WTC11 (cell line): Measurements from ENCODE around the gene RPP30.
"Not testable (repeated sequence)": the region's sequence is repeated elsewhere in the genome, so short reads cannot be mapped to it uniquely, and the experiment has no call there.

Experiments used
- EMX1 ChIP-seq: fragments of 250-450 bp; sonication (Bioruptor Pico); IDR thresholded peaks from 2 replicates; pipeline ENCODE4 v1.8.0; 2021; ENCODE audit warnings: mild to moderate bottlenecking
- TEAD4 ChIP-seq: sonication (generic); formaldehyde crosslinking; IDR thresholded peaks from 2 replicates; pipeline ENCODE4 v1.8.0; 2022; ENCODE audit warnings: mild to moderate bottlenecking, missing genetic modification reagents
- ZBTB21 ChIP-seq: sonication (generic); formaldehyde crosslinking; IDR thresholded peaks from 2 replicates; pipeline ENCODE4 v1.8.1; 2023; ENCODE audit warnings: mild to moderate bottlenecking, missing genetic modification reagents, borderline replicate concordance
- ZNF416 ChIP-seq: fragments of 250-450 bp; sonication (Bioruptor Pico); IDR thresholded peaks from 2 replicates; pipeline ENCODE4 v1.9.0; 2021; ENCODE audit warnings: mild to moderate bottlenecking, inconsistent platforms
- TF ChIP-seq, protein P1 (sequence below): fragments of 200-600 bp; IDR thresholded peaks from 2 replicates; pipeline ENCODE4 v1.8.0; 2022; ENCODE audit warnings: antibody characterized with exemption
- TF ChIP-seq, protein P2 (sequence below): sonication (generic); formaldehyde crosslinking; IDR thresholded peaks from 2 replicates; pipeline ENCODE4 v1.8.1; 2023; ENCODE audit warnings: mild to moderate bottlenecking, missing genetic modification reagents, moderate library complexity
- TF ChIP-seq, protein P3 (sequence below): sonication (generic); formaldehyde crosslinking; IDR thresholded peaks from 2 replicates; pipeline ENCODE4 v1.8.1; 2023; ENCODE audit warnings: mild to moderate bottlenecking, moderate library complexity, missing genetic modification reagents
- TF ChIP-seq, protein P4 (sequence below): sonication (generic); formaldehyde crosslinking; IDR thresholded peaks from 2 replicates; pipeline ENCODE4 v1.8.1; 2022; ENCODE audit warnings: mild to moderate bottlenecking, missing genetic modification reagents, moderate library complexity, borderline replicate concordance

DNA sequence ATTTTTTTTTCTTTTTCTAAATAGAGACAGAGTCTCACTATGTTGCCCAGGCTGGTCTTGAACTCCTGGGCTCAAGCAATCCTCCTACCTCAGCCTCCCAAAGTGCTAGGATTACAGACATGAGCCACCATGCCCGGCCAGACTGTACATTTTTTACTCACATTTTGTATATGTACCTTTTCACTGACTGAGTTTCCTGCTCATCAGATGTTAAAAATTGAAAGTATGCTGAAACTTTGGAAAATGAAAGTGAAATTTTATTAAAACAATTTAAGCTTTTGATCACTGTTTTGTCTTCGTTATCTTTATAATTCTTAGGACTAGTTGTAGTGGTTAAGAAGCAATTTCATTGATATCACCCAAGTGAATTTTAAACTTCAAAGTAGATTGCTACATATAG lies 25.1 kb downstream of the RPP30 start:
- TF ChIP-seq, protein P1, sequence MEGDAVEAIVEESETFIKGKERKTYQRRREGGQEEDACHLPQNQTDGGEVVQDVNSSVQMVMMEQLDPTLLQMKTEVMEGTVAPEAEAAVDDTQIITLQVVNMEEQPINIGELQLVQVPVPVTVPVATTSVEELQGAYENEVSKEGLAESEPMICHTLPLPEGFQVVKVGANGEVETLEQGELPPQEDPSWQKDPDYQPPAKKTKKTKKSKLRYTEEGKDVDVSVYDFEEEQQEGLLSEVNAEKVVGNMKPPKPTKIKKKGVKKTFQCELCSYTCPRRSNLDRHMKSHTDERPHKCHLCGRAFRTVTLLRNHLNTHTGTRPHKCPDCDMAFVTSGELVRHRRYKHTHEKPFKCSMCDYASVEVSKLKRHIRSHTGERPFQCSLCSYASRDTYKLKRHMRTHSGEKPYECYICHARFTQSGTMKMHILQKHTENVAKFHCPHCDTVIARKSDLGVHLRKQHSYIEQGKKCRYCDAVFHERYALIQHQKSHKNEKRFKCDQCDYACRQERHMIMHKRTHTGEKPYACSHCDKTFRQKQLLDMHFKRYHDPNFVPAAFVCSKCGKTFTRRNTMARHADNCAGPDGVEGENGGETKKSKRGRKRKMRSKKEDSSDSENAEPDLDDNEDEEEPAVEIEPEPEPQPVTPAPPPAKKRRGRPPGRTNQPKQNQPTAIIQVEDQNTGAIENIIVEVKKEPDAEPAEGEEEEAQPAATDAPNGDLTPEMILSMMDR = not testable (repeated sequence)
- TF ChIP-seq, protein P2, sequence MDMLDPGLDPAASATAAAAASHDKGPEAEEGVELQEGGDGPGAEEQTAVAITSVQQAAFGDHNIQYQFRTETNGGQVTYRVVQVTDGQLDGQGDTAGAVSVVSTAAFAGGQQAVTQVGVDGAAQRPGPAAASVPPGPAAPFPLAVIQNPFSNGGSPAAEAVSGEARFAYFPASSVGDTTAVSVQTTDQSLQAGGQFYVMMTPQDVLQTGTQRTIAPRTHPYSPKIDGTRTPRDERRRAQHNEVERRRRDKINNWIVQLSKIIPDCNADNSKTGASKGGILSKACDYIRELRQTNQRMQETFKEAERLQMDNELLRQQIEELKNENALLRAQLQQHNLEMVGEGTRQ (CRISPR knock-in tag) = not testable (repeated sequence)
- not testable (repeated sequence) for TF ChIP-seq TEAD4, ZBTB21, EMX1, ZNF416 (CRISPR knock-in tag)
- TF ChIP-seq, protein P3, sequence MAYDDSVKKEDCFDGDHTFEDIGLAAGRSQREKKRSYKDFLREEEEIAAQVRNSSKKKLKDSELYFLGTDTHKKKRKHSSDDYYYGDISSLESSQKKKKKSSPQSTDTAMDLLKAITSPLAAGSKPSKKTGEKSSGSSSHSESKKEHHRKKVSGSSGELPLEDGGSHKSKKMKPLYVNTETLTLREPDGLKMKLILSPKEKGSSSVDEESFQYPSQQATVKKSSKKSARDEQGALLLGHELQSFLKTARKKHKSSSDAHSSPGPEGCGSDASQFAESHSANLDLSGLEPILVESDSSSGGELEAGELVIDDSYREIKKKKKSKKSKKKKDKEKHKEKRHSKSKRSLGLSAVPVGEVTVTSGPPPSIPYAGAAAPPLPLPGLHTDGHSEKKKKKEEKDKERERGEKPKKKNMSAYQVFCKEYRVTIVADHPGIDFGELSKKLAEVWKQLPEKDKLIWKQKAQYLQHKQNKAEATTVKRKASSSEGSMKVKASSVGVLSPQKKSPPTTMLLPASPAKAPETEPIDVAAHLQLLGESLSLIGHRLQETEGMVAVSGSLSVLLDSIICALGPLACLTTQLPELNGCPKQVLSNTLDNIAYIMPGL (CRISPR knock-in tag) = not testable (repeated sequence)
- TF ChIP-seq, protein P4, sequence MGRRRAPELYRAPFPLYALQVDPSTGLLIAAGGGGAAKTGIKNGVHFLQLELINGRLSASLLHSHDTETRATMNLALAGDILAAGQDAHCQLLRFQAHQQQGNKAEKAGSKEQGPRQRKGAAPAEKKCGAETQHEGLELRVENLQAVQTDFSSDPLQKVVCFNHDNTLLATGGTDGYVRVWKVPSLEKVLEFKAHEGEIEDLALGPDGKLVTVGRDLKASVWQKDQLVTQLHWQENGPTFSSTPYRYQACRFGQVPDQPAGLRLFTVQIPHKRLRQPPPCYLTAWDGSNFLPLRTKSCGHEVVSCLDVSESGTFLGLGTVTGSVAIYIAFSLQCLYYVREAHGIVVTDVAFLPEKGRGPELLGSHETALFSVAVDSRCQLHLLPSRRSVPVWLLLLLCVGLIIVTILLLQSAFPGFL (CRISPR knock-in tag) = not testable (repeated sequence)
